H7 (cell line): ENCODE measurements around the gene MYADML2. TPM values are rescaled to one million over a fixed set of nuclear protein-coding genes. Genes with fewer than 3 reads are reported as not detected.

Source experiments
- DNase-seq: peaks from one replicate; pipeline ENCODE4 v3.0.0; 2012
- H3K27me3 ChIP-seq: 2 replicates; pipeline ENCODE4 v1.6.0; 2011; ENCODE audit warnings: mild to moderate bottlenecking, low read length; ENCODE audit not compliant: control insufficient read depth, insufficient read depth
- H3K36me3 ChIP-seq: replicated peaks from 2 replicates; pipeline ENCODE4 v1.5.1; 2011; ENCODE audit warnings: low read length; ENCODE audit not compliant: control insufficient read depth, insufficient read depth
- H3K4me3 ChIP-seq: 2 replicates; pipeline ENCODE4 v1.5.1; 2011; ENCODE audit warnings: low read depth, mild to moderate bottlenecking, control low read depth, low read length, moderate library complexity; ENCODE audit not compliant: insufficient read depth
- total RNA-seq: library from RNA; depleted of rRNA; stranded (reverse); fragments of >200 nt; shearing (Covaris generic); gene quantifications from 2 replicates; pipeline ENCODE4 v1.2.3, GENCODE V29; 2014; rRNA removed

Gene MYADML2
- 0.24 and 0.30 TPM in 2 replicates for total RNA-seq

GRCh38 chr17:81947189-81947588 lies at the start of gene MYADML2:
Gene MYADML2, minus strand, starts transcription at chr17:81947233. Its CDS starts 5,492 bp downstream, at chr17:81941741.
- no peak for DNase-seq
- H3K4me3 ChIP-seq: no peak within 1 kb of the TSS
- H3K36me3 ChIP-seq: no peaks in the 10 kb centered on the region
- H3K27me3 ChIP-seq: no peaks in the 10 kb centered on the region

- Histone ChIP-seq H3K27me3 (no peaks in the 10 kb centered on the region), H3K36me3 (no peaks in the 10 kb centered on the region), H3K4me3 (no peak overlapping the region)
- no peak for DNase-seq
Measured at GRCh38 chr17:81996232-81996756, 49.3 kb upstream of the MYADML2 start.

DNA sequence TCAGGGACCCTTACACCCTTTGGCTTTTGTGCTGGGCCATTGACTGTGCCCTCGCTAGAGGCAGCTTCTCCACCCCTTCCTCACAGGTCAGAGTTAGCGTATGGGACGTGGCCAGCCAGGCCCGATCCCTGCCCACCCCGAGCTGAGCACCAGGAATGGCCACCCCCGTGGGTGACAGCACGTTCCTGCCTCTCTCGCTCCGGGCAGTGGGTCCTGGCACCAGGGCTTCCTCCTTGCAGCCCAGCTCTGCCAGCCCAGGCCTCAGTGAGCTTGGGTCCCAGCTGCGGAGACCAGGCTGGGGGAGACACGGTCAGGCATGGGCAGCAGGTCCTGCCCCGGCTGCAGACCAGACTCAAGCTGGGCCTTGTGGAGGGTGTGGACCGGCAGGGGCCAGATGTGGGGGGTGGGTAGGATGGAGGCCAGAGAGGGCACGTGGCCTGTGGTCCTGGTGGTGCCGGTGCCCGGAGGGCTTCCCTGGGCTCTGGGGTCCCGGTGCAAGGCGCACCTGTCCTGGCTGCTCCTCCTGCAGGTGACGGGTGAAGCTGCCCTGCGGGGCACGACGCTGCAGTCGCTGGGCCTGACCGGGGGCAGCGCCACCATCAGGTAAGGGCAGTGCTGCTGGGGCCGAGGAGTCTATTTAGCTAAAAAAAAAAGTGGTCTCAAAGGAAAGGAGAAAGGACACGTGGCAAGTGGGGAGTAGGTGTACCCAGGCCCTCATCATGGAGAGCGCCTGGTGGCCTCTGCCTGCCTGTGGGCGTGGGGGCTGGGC lies 48.6 kb upstream of the MYADML2 start:
- Histone ChIP-seq H3K27me3 (no peaks in the 10 kb centered on the region), H3K4me3 (no peak overlapping the region), H3K36me3 (no peaks in the 10 kb centered on the region)
- peak; percentile 88 for DNase-seq

DNA sequence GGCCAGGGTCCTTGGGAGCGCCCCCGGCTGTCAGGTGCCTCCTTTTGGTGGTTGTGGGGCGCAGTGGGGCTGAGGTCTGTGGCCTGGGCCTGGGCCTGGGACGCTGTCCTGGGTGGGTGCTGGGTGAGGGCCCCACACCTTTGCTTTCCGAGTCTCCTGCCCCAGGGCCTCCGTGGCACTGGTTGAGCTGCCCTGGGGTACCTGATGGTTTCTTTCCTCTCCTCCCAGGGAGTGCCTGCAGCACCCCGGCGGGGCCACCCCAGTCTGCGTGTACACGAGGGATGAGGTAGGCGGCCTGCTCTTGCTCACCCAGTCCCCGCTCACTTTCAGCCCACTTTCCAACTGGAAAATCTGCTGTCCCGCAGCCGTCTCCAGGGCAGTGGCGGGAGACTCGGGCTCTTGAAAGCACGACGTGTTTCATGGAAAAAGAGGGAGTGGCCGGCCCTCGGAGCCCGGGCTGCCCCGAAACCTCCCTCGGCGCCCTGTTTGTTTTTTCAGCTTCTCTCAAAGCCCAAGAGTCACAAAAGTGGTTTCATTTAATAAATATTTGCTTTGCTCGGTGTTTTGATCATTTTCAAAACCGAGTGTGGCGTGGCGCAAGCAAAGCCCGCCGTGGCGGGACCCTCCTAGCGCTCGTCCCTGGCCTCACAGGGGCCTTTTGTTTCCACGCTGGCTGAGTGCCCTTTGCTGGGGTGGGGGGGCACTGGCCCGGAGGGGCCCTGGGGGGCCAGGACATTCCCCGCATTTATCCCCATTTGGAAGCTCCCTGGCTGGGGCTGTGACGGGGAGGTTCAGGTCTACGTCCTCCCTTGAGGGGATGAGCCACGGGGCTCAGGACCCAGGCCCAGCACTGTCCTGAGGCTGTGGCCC lies 47.8 kb upstream of the MYADML2 start:
- no peaks in the 10 kb centered on the region for H3K36me3 ChIP-seq
- H3K27me3 ChIP-seq: no peaks in the 10 kb centered on the region
- H3K4me3 ChIP-seq: no peak overlapping the region
- DNase-seq: peak; percentile 65

- Histone ChIP-seq H3K36me3 (no peaks in the 10 kb centered on the region), H3K4me3 (no peak overlapping the region), H3K27me3 (no peaks in the 10 kb centered on the region)
- DNase-seq: peak; percentile 83
Measured at GRCh38 chr17:81993729-81994592, 46.9 kb upstream of the MYADML2 start.

DNA sequence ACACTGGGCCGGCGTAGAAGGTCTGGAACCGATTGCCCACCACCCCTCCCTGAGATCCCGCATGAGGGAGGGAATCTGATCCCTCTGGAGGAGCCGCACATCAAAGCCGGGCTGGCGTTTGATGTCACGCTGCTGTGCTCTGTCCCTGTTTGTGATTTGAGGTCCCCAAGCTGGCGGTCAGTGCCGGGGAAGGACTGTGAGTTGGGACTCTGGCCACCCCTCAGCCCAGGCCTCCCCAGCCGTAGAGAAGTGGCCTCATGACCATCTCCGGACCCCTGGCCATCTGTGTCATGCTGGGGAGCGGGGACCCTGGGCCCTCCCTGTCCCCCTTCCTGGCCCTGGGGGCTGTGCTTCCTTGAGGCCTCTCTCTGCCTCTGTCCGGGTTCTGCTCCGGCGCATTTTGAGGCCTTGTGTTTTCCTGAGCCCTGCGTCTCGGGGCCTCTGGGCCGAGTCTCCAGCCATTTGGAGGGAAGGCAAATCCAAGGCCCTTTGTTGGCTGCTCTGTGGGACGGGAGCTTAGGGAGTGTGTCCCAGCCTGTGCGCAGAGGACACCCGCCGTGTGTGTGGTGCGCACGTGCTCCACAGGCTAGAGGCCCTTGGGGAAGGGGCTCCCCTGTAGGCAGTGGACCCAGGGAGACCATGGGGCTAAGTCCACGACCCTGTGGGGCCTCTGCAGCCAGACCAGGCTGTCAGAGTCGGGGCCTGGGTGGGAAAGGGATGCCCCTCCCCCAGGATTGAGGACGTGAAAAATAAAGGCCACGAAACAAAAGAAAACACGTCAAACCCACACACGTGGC lies 45.5 kb upstream of the MYADML2 start:
- Histone ChIP-seq H3K27me3 (no peaks in the 10 kb centered on the region), H3K36me3 (no peaks in the 10 kb centered on the region), H3K4me3 (no peak overlapping the region)
- DNase-seq: peak; percentile 82

DNA sequence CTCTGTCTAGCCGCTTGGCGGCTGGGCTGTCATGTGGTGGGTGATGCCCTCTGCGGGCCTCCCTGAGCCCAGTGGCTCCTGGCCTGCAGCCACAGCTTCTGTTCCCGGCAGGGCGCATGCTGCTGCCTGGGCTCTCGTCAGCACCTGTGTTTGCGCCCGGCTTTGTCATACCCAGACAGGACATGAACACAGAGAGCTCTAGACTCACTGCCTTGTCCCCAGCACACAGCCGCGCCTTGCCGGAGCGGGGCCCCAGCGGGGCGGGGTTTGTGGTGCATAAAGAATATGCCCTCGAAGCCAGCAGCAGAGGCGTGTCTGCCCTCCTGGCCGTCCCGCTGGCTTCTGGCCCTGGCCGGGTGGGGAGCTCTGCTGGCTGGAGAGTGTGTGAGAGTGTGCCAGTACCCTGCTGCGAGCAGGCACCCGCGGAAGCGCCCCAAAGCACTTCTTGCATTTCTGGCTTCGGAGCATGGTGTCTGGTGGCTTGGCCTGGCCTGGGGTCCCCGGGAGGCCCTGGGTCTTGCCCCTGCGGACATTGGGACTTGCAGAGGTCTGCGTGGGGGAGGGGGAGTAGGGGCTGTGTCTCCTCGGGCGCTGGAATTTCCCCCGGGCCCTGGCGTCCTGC lies 44.8 kb upstream of the MYADML2 start:
- Histone ChIP-seq H3K27me3 (no peaks in the 10 kb centered on the region), H3K36me3 (no peaks in the 10 kb centered on the region), H3K4me3 (no peak overlapping the region)
- DNase-seq: peak; percentile 89

DNA sequence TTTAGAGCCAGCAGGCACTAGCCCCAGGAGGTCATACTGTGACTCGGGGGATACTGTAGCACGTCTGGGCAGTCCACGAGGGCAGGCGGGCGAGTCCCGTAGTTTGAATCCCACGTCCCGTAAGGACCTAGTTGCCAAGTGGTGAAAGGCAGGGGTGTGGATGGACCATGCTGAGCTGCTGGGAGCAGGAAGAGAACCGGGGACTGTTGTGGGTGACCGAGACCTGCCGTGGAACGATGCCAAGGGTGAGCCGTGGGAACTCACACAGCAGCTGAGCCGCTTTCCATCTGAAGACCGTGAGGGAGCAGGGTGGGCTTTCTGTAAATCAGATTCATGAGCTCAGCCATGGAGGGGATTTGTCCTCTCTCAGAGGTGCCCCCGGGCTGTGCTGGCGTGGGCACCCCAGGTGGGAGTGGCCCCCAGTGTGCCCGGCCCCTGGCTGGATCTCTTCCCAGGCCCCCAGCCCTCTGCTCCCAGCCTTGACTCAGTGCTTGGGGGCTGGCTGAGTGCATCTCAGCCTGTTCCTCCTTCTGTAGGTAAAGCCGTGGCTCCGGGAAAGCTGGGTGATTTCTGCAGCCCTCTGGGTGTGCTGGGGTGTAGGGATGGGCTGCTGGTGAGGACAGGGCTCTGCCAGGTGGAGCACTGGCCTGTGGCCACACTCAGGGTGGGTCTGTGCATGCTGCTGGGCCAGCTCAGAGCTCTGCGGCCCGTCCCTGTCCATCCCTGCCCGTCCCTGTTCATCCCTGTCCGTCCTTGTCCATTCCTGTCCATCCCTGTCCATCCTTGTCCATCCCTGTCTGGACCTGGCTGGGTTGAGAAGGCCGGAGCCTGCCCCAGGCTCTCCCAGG lies 44.0 kb upstream of the MYADML2 start:
- Histone ChIP-seq H3K36me3 (no peaks in the 10 kb centered on the region; the same call in 1 of the 2 replicates), H3K27me3 (no peaks in the 10 kb centered on the region), H3K4me3 (no peak overlapping the region)
- no peak for DNase-seq

DNA sequence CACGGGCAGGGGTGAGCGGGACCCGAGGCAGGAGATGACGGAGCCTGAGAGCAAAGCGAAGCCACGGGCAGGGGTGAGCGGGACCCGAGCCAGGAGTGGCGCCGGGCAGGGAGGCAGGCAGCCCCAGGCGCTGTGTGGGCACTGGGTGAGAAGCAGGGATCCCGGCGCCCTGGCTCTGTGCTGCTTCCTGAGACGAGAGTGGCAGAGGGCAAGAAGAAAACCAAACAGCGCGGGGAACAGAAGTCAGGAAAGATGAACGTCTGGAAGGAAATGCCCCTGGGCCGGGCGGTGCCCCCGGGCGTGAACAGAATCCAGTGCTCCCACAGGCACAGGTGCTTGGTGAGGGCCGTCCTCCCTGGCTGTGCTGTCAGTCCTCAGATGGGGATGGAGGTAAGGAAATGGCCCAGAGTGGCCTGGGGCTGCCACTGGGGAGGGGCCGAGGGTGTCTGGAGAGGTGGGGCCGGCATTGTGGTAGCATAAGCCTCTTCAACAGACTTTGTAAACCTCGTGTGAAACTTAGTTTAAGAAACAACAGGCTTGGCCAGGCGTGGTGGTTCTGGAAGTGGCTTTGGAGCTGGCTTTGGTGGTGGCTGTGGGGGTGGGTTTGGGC lies 40.2 kb upstream of the MYADML2 start:
- Histone ChIP-seq H3K27me3 (no peaks in the 10 kb centered on the region), H3K36me3 (peaks cover 10% of the 10 kb centered on the region), H3K4me3 (no peak overlapping the region)
- DNase-seq: peak; percentile 54

DNA sequence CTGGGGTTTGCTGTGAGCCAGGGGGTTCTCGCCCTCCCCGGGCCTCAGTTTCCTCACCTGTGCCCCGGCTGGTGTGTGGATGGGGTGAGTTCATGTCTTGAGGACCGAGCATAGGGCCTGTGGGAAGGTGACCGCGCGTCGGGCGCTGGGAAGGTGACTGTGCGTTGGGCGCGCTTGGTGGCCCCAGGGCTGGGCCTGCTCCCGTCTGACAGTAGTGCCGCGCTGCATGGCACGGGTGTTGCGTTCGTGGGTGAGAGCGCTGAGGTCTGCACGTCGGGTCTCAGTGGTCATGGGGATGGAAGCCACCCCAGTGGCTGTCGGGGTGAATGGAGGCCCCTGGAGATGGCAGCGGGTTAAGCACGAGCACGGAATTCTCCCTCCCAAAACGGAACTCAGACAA lies 39.6 kb upstream of the MYADML2 start:
- H3K27me3 ChIP-seq: no peaks in the 10 kb centered on the region
- peak; percentile 41 for DNase-seq
- H3K36me3 ChIP-seq: peaks cover 10% of the 10 kb centered on the region
- H3K4me3 ChIP-seq: no peak overlapping the region

- H3K4me3 ChIP-seq: no peak overlapping the region
- H3K27me3 ChIP-seq: no peaks in the 10 kb centered on the region
- peak; percentile 14 for DNase-seq
- H3K36me3 ChIP-seq: peaks cover 12% of the 10 kb centered on the region
Measured at GRCh38 chr17:81984773-81985410, 37.9 kb upstream of the MYADML2 start.
